Measurements from ENCODE around the gene CHCHD10.
"Not testable (repeated sequence)": the region's sequence is repeated elsewhere in the genome, so short reads cannot be mapped to it uniquely, and the experiment has no call there.

Gene CHCHD10

GRCh38 chr22:23737696-23738095, 30.1 kb downstream of the CHCHD10 start:
- no peak overlapping the region for H3K4me3 ChIP-seq (ENCODE audit: low read depth, low read length)
- TF ChIP-seq CTCF (IDR thresholded peaks at IDR 0.05; ENCODE audit: insufficient read depth, low read depth, low read length, missing control alignments) = no peak
- no peak for DNase-seq (ENCODE audit: low read depth)

GRCh38 chr22:23728108-23728507, 39.7 kb downstream of the CHCHD10 start:
- DNase-seq (ENCODE audit: low read depth); H3K4me3 ChIP-seq (ENCODE audit: low read depth, low read length): not testable (repeated sequence)

GRCh38 chr22:23722724-23723123, 45.0 kb downstream of the CHCHD10 start:
- no peak overlapping the region for H3K4me3 ChIP-seq (ENCODE audit: low read depth, low read length)
- TF ChIP-seq CTCF (IDR thresholded peaks at IDR 0.05; ENCODE audit: insufficient read depth, low read depth, low read length, missing control alignments) = no peak
- no peak for DNase-seq (ENCODE audit: low read depth)

GRCh38 chr22:23722160-23722559, 45.6 kb downstream of the CHCHD10 start:
- DNase-seq (ENCODE audit: low read depth) = no peak
- H3K4me3 ChIP-seq (ENCODE audit: low read depth, low read length) = no peak overlapping the region
- TF ChIP-seq CTCF (IDR thresholded peaks at IDR 0.05; ENCODE audit: insufficient read depth, low read depth, low read length, missing control alignments) = no peak

- DNase-seq (ENCODE audit: low read depth) = no peak
- TF ChIP-seq CTCF (IDR thresholded peaks at IDR 0.05; ENCODE audit: insufficient read depth, low read depth, low read length, missing control alignments) = no peak
- H3K4me3 ChIP-seq (ENCODE audit: low read depth, low read length) = no peak overlapping the region
Measured at GRCh38 chr22:23720855-23721254, 46.9 kb downstream of the CHCHD10 start.

GRCh38 chr22:23718371-23719165, 49.2 kb downstream of the CHCHD10 start:
- DNase-seq (ENCODE audit: low read depth) = no peak
- no peak for TF ChIP-seq CTCF (IDR thresholded peaks at IDR 0.05; ENCODE audit: insufficient read depth, low read depth, low read length, missing control alignments)
- H3K4me3 ChIP-seq (ENCODE audit: low read depth, low read length) = no peak overlapping the region

- H3K4me3 ChIP-seq (ENCODE audit: low read depth, low read length) = peak overlapping the region; percentile 95
- peak; percentile 92 for DNase-seq (ENCODE audit: low read depth)
- no peak for TF ChIP-seq CTCF (IDR thresholded peaks at IDR 0.05; ENCODE audit: insufficient read depth, low read depth, low read length, missing control alignments)
Measured at GRCh38 chr22:23716811-23717801, 50.7 kb downstream of the CHCHD10 start.
